ENCODE data around the gene TTLL1.
A peak's percentile ranks its signal among the peaks of the same experiment; 100 is the strongest.
"Not testable (repeated sequence)": the region's sequence is repeated elsewhere in the genome, so short reads cannot be mapped to it uniquely, and the experiment has no call there.

The TTLL1 gene

GRCh38 chr22:43110444-43110926 is 21.3 kb upstream of the TTLL1 start, which contains the start of gene BIK:
Gene BIK, plus strand, starts transcription at chr22:43110750. Its CDS starts 13,273 bp downstream, at chr22:43124023.
- DNase-seq (ENCODE audit: low read depth), result no peak

- DNase-seq (ENCODE audit: low read depth), result no peak
Measured at GRCh38 chr22:43109921-43110443, 20.8 kb upstream of the TTLL1 start.

GRCh38 chr22:43109511-43109910 is 20.3 kb upstream of the TTLL1 start:
- no peak for DNase-seq (ENCODE audit: low read depth)

- DNase-seq (ENCODE audit: low read depth), result no peak
Measured at GRCh38 chr22:43106302-43106701, 17.1 kb upstream of the TTLL1 start.

GRCh38 chr22:43104950-43105349 is 15.8 kb upstream of the TTLL1 start:
- DNase-seq (ENCODE audit: low read depth), result not testable (repeated sequence)

GRCh38 chr22:43104056-43104625 is 14.9 kb upstream of the TTLL1 start:
- peak; percentile 47 for DNase-seq (ENCODE audit: low read depth)

GRCh38 chr22:43101306-43101705 is 12.1 kb upstream of the TTLL1 start:
- DNase-seq (ENCODE audit: low read depth), result no peak

- peak; percentile 36 for DNase-seq (ENCODE audit: low read depth)
Measured at GRCh38 chr22:43100225-43100624, 11.0 kb upstream of the TTLL1 start.

GRCh38 chr22:43099095-43099494 is 9.9 kb upstream of the TTLL1 start:
- DNase-seq (ENCODE audit: low read depth), result no peak

GRCh38 chr22:43098356-43098755 is 9.2 kb upstream of the TTLL1 start:
- no peak for DNase-seq (ENCODE audit: low read depth)

GRCh38 chr22:43096420-43096819 is 7.2 kb upstream of the TTLL1 start:
- DNase-seq (ENCODE audit: low read depth), result no peak

GRCh38 chr22:43094551-43094950 is 5.4 kb upstream of the TTLL1 start:
- DNase-seq (ENCODE audit: low read depth), result no peak

GRCh38 chr22:43094085-43094484 is 4.9 kb upstream of the TTLL1 start:
- DNase-seq (ENCODE audit: low read depth), result no peak

- DNase-seq (ENCODE audit: low read depth), result no peak
Measured at GRCh38 chr22:43092085-43092484, 2.9 kb upstream of the TTLL1 start.

GRCh38 chr22:43090130-43090789 is 1.1 kb upstream of the TTLL1 start:
- peak; percentile 91 for DNase-seq (ENCODE audit: low read depth)

GRCh38 chr22:43088627-43088983 is 586 bp downstream of the TTLL1 start:
- DNase-seq (ENCODE audit: low read depth), result no peak

GRCh38 chr22:43085658-43086606 is 3.3 kb downstream of the TTLL1 start:
- no peak for DNase-seq (ENCODE audit: low read depth)

GRCh38 chr22:43081968-43082367 is 7.2 kb downstream of the TTLL1 start:
- DNase-seq (ENCODE audit: low read depth), result peak; percentile 72

- DNase-seq (ENCODE audit: low read depth), result peak; percentile 27
Measured at GRCh38 chr22:43080616-43081015, 8.6 kb downstream of the TTLL1 start.

GRCh38 chr22:43079742-43080141 is 9.4 kb downstream of the TTLL1 start:
- DNase-seq (ENCODE audit: low read depth), result no peak

- DNase-seq (ENCODE audit: low read depth), result no peak
Measured at GRCh38 chr22:43078522-43078921, 10.7 kb downstream of the TTLL1 start.

GRCh38 chr22:43077121-43077877 is 11.9 kb downstream of the TTLL1 start:
- DNase-seq (ENCODE audit: low read depth), result no peak
